Measurements from ENCODE around the gene NOL6.

- no peak for TF ChIP-seq YY1 (IDR thresholded peaks at IDR 0.05; ENCODE audit: low read depth, low read length)
- no peak for TF ChIP-seq SUPT20H (IDR thresholded peaks at IDR 0.05; ENCODE audit: borderline replicate concordance, control insufficient read depth, low read depth, low read length)
- no peak for TF ChIP-seq CREM (IDR thresholded peaks at IDR 0.05; ENCODE audit: low read depth)
- no peak for TF ChIP-seq CTCF (IDR thresholded peaks at IDR 0.05 in 2 of 3, conservative IDR thresholded peaks at IDR 0.05 in 1 of 3; ENCODE audit: control insufficient read depth in 2 of 3, extremely low read depth in 1 of 3, insufficient read depth in 1 of 3, low read depth in 3 of 3, low read length in 3 of 3)
Observed at GRCh38 chr9:33416996-33417395, 56.7 kb downstream of the NOL6 start.

Data from GM12878 (cell line).